IMR-90 (cell line): Measurements from ENCODE around the gene BTF3.

ENCODE experiments used
- CEBPB ChIP-seq: IDR thresholded peaks from 2 replicates; pipeline ENCODE4 v1.6.1; 2012; ENCODE audit warnings: low read depth, low read length, improper control_type of control experiment
- CTCF ChIP-seq: conservative IDR thresholded peaks from 2 replicates; pipeline ENCODE4 v1.5.1; 2012; ENCODE audit warnings: mild to moderate bottlenecking, low read depth, low read length, improper control_type of control experiment
- MAFK ChIP-seq: IDR thresholded peaks from 2 replicates; pipeline ENCODE4 v1.6.1; 2012; ENCODE audit warnings: low read depth, low read length, improper control_type of control experiment
- POLR2A ChIP-seq: IDR thresholded peaks from 2 replicates; pipeline ENCODE4 v1.6.1; 2012; ENCODE audit warnings: mild to moderate bottlenecking, low read depth, low read length
- RCOR1 ChIP-seq: IDR thresholded peaks from 2 replicates; pipeline ENCODE4 v1.6.1; 2012; ENCODE audit warnings: mild to moderate bottlenecking, low read length, improper control_type of control experiment; ENCODE audit not compliant: insufficient replicate concordance
- RFX5 ChIP-seq: IDR thresholded peaks from 2 replicates; pipeline ENCODE4 v1.8.0; 2012; ENCODE audit warnings: low read depth, mild to moderate bottlenecking, low read length, moderate library complexity
- USF2 ChIP-seq: fragments of 150-350 bp; IDR thresholded peaks from 2 replicates; pipeline ENCODE4 v1.6.1; 2017; ENCODE audit warnings: mild to moderate bottlenecking, antibody characterized with exemption, low read length, low read depth

GRCh38 chr5:73483676-73484075, 14.6 kb upstream of the BTF3 start:
- TF ChIP-seq CTCF (no peak), RCOR1 (no peak), POLR2A (no peak), CEBPB (no peak), MAFK (no peak), USF2 (no peak), RFX5 (no peak)
